HG03139 (cell line): ENCODE data around the gene CDH23.

Source experiments
- ATAC-seq: cut with Tn5 transposase; IDR thresholded peaks from one replicate; pipeline ENCODE4 v1.9.1; 2021; ENCODE audit not compliant: unreplicated experiment

Gene CDH23

DNA sequence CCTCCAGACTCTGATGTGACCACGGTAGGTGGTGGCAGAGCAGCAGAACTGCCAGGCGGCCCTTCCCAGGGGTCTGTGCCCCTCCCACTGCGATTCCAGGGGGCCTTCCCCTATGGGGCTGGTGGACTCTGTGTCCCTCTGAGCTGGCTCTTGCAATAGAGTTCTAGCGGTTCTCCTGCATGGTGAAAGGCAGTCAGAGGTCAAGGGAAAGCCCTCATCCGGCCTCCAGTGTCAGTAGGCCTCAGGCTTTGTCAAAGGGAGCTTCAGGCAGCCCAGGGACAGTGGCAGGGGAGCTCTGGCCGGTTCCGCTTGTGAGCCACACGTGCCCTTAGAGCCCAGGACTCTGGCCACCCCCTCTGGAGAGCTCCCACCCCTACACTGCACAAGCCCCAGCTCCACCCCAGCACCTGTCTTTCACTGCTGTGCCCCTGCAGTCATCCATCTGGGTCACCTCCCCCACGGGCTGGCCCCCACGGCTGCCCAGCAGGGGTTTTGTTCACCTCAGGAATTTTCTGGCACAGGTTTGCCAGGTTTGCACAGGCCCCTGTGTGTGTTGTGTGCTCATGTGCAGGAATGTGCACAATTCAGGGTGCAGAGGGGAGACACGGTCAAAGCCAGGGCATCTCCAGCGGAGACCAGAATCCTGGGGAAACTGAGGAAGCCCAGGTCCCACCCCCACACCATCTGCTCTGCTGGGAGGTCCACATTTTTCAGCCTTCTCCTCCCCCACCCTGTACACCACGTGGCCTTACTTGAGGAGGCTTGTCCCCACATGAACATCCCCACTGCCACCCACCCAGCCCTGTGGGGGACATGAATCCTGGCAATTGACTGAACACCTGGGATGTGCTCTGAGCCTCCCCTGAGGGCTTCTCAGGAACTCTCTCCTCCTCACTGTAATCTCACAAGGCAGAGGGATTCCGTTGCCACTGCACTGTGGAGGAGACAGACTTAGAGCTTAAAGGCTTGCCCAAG lies 299.1 kb downstream of the CDH23 start:
- ATAC-seq: no peak

DNA sequence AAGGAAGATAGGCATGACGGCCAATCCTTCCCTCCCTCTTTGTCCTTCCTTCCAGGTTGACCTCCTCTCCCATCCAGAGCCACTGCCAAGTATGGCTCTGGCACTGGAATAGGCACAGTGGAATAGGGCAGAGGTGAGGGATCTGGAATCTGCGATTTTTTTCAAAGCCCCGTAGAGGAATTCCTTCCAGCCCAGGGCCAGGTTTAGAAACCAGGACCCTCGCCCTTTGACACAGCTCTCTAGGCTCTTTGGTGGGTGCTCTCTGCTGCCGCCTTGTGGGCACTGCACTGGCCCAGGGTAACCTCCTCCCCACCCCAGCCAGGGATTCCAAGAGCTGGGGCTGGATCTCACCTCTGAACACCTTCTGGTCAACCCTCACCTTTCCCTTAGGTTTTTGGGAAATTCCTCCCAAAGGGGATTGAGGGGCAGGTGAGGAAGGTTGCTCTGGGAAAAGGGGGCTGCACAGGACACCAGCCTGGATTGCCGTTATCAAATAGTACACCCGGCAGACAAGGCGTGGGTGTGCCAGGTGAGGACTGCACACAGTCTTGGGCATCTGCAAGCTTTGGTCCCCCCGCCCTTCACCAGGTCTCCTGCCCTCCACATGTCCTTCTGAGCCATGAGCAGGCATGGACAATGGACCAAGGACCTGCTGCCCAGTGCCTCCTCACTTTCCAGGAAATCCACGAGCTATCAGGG lies 300.1 kb downstream of the CDH23 start:
- ATAC-seq: no peak

DNA sequence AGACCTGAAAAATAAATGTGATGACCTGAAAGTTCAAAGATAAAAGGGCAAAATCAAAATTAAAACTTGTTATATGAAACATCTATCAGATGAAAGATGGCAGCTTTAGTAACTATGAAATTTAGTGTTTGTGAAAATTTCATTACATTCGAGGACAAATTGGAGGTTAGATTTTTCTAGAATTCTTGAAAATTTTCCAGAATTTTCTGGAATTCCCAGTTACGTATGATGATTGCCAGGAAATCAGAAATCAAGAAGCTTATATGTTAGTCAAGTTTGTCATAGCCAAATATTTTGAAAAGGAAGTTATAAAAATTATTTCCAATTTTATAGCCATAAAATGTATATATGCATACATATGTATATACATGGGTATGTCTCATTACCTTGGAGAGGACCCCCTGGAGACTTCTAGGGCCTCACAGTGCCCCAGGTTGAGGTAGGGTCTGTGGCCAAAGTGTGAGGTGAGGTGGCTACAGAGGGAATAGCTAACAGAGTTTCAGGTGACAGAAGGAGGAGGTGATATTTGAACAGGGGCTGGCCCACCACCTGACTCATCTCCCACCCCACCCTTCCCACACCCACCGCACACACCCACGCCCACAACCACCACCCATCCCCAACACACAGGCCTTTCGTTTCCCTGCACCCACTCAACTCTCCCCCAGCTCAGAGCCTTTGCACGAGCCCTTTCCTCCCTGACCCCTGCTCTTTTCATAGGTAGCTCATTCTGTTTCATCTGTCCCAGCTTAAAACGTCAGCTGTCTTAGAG lies 301.4 kb downstream of the CDH23 start:
- ATAC-seq: no peak

DNA sequence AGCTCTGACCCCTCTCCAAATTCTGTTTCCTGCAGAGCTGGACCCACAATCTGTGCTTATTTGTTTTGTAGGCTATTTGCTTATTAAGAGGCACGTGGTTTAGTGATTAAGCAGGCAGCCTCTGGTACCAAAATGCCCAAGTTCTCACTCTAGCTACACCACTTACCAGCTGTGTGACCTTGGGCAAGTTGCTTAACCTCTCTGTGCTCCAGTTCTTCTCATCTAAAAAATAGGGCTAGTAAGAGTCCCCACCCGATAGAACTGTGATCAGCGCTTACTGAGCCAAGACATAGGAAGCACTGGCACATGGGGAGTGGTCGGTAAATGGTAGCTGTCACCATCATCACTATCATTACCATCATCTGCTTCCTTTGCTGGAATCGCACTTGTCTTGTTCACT lies 302.0 kb downstream of the CDH23 start:
- no peak for ATAC-seq

DNA sequence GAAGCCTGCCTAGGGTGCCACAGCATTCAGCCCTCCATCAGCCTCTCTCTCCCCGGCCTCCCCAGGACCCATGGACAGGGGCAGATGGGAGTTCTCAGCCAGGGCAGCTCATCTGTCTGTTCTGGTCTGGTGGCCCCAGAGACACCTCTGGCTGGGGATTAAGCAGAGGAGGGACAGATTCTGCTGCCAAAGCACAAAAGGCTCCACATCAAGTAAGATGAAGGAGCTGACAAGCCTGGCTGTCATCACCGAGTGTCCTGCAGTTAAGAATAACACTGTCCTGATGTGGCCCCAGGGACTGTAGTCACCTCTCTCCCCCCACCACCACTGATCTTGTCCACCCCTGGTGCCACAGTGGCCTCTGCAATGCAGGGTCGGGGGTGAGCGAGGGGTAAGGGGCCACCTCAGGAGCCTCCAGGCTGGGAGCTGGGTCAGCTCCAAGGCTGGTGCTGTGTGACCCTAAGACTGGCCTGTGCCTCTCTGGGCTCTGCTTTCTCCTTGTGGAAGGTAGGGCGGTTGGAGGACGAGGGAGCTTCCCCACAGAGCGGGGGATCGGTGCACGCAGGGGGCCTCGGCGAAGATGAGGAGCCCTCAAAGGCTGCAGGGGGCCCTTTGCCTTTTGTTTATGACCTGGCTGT lies 304.1 kb downstream of the CDH23 start:
- ATAC-seq: no peak

DNA sequence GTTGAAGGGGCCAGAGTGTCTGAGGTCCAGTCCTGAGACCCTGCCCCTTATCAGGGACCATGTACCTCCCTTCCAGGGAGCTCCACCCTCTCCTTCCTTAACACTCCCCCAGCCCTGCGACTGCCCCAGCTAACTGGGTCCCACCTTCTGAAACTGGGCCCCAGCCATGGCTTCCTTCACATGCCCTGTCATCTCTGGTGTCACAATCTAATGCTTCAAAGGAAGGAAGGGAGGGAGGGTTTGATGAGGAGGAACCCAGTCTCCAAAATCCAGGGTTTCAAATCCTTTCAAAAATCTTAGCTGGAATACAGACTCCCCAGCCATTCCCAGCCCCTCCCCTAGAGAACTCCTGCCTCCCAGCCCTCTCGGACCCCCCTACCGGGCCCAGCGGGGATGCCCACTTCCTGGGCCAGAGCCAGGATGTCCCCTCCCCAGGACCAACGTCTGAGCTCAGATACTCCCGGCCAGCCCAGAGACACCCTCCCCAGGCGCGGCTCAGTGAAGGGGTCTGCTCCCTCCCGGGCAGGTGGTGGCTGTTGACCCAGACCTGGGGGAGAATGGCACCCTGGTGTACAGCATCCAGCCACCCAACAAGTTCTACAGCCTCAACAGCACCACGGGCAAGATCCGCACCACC lies 304.9 kb downstream of the CDH23 start:
- no peak for ATAC-seq

DNA sequence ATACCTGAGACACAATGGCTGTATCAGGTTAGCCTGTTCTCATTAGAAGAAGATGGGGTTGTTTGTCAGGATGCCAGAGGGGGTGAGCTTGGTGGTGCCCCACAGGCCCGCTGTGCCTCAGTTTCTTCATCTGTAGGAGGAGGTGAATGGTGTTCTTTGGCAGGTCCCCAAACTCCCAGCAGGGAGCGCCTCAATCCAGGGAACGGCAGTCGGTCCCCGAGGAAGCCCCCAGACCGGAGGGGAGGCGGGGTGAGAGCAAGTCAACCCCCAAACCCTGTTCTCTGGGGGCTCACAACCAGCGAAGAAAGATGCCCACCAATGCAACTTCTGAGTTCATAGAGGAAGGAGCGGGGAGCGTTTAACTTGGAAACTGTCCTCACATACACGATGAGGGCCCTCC lies 306.9 kb downstream of the CDH23 start:
- ATAC-seq: no peak

DNA sequence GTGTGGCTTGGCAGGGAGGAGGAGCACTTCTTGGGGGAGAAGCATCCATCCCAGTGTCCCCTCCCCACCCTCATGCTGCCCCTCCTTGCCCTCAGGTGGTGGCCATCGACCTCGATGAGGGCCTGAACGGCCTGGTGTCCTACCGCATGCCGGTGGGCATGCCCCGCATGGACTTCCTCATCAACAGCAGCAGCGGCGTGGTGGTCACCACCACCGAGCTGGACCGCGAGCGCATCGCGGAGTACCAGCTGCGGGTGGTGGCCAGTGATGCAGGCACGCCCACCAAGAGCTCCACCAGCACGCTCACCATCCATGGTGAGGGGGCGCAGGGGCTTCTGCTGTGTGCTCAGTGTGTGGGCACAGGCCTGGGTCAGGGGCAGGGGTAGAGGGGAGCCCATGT lies 308.1 kb downstream of the CDH23 start:
- ATAC-seq: no peak

DNA sequence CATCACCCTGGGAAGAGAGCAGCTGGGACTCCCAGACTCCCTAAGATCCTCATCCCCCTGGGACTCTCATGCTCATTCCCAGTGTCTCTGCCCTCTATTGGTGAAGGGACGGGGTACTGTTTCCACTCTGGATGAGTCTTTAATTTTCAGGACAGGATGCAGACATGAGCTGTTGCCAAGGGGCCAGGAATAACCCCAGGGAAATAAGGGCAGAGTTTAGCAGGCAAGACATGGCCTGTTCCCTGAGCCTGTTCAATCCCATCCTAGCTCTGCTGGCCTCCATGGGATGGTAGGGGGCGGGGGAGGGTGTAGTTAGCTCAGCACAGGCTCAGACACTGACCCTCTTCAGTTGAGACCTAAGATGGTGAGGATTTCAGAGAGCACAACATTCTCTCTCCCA lies 308.9 kb downstream of the CDH23 start:
- ATAC-seq: no peak

DNA sequence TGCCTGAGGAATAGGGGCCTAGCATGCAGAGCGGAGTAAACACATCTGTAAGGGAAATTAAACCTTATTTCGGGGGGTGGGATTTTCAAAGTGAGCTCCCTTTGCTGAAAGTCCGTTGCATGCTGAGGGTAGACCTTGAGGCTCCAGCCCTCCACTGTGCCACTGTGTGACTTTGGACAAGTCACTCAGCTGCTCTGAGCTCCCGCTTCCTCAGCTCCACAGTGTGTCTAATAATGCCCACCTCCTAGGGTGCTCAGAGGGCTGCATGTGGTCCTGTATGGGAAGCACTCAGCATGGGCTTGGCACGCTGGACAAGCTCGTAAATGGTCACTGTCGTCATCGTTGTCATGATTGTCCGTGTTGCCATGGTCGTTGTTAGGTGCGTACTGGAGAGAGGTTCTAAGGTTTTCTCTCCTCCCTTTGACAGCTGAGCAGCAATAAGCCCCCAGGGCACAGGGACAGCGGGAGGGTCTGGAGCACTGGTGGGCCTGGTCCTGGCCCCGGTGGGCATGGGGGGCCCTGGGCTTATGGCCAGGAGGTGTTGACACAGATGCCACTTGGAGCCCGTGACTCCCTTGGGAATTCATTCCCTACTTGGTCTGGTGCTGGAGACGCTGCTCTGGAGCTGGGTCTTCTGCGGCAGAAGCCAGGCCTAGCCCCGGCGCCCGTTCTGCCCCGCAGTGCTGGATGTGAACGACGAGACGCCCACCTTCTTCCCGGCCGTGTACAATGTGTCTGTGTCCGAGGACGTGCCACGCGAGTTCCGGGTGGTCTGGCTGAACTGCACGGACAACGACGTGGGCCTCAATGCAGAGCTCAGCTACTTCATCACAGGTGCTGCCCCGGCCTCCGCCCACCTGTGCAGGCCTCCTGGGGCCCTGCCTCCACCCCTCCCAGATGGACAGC lies 309.7 kb downstream of the CDH23 start:
- no peak for ATAC-seq

DNA sequence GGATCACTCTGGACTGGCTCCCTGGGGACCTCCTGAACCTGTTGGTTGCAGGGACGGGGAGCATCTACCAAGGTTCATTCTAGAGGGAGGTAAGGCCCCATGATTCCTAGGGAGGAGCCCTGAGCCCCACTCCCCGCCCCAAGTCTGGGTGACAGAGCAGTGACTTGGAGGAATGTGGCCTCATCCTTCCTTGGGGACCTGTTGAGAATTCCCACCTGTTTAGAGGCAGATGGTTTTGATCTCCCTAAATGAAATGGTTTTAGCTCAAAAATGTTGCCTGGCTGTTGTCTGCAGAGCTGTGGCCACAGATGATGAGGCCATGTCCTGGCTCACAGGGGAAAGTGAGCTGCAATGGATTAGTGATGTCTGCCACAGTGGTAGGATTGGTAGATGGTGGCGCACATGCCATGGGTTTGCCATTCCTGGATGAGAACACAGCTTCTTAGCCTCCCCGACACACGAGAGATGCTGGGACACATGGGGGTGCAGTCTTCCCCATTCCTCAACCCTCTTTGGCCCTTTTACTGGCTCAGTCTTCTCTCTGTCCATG lies 310.6 kb downstream of the CDH23 start:
- ATAC-seq: no peak

DNA sequence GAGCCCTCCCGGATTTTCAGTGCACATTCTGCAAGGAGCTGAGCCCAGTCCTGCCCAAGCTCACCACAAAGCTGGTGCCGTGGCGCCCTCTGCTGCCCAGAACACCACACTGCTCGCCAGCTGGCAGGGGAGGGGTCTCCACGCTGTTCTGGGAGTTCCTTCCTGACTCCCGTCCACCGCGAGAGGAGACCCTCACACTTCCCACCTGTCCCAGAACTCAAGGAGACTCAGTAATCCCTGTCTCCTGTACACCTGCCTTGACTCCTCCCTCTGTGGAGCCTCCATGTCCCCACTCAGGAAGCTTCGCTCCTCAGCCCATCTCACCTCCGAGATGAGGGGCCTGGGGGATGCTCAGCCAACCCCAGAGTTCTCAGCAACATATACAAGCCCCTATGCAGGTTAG lies 311.6 kb downstream of the CDH23 start:
- no peak for ATAC-seq

DNA sequence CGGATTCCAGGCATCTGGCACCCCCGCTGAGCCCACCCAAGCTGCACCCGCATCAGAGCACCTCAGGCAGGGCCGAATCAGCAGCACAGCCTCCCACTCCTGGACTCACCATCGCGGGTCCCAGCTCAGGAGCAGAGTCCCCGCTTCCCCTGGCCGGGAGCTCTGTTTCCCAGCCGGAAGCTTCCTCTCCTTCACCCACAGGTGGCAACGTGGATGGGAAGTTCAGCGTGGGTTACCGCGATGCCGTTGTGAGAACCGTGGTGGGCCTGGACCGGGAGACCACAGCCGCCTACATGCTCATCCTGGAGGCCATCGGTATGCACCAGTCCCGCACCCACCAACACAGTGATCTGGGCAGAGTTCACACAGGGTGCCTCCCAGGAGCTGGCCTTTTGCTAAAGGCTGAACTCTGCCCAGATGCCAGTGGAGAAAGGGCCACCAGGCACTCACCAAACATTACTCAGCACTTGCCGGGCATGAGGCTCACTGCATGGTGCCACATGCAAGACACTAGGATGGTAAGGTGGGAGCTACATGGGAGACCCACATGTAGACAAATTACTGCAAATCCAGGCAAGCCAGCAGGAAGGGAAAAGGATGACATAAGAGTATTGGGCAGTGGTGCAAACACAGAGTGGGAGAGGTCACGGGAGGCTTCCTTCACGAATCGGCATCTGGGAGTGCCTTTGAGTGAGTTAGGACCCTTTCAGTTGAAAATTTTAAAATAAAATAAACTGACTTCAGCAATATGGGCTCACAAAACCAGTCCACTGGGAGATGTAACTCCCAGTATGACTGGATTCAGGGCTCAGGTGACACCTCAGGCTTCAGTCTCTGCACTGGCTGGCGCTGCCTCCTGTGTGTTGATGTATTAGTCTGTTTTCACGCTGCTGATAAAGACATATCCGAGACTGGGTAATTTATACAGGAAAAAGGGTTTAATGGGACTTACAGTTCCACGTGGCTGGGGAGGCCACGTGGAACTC lies 312.5 kb downstream of the CDH23 start:
- no peak for ATAC-seq

DNA sequence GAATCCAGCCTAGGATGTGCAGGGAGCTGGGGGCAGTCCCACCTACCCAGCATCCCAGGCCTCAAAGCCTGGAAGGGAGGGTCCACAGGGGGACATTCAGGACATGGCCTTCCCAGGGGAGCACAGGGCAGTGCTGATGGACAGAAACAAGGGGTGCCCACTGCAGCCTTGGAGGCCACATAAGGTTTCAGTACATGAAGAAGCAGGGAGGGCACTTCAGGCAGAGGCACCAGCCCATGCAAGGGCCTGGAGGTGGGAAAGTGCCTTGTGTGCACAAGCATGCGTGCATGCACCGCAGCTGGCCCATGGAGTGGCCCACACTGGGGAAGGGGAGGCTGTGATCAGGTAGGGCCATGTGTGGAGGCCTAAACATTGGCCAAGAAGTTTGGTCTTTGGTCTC lies 313.8 kb downstream of the CDH23 start:
- no peak for ATAC-seq

DNA sequence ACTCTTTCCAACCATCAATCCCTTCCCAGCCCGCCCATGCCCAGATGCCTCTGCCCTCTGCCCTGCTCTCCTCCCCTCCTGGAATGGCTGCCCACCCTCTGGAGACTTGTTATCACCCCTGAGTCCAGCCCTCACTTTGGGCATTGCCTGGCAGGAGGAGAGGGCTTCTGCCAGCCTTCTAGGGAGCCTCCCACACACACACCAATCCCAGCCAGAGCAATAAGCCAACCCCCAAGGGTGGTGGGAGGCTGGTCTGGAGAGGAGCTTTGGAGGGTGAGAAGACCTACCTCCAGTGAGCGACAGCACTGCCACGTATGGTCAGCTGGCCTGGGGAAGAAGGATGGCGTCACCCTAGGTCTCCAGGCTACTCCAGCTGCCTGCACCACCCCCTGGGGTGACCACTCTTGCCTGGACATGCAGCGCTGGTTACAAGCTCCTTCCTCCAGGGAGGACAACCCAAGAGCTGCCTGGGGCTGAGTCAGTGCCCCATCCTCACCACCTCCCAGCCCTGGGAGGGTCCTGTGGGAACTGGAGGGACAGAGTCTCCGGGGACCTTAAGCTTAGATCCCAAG lies 314.4 kb downstream of the CDH23 start:
- ATAC-seq: no peak

DNA sequence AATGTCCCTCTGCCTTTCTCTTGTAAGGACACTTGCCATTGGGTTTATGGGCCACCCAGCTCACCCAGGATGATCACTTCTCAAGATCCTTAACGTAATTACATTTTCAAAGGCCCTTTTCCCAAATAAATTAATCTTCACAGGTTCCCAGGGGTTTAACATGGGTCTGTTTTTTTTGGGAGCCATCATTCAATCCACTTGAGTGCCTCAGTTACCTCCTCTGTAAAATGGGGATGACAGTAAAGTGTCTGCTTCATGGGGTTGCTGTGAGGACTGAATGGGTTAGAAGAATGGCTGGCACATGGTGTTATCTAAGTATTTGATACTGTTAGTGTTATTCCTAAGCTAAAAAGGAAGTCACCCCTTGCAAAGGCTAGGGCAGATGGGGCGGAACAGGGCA lies 315.4 kb downstream of the CDH23 start:
- no peak for ATAC-seq

DNA sequence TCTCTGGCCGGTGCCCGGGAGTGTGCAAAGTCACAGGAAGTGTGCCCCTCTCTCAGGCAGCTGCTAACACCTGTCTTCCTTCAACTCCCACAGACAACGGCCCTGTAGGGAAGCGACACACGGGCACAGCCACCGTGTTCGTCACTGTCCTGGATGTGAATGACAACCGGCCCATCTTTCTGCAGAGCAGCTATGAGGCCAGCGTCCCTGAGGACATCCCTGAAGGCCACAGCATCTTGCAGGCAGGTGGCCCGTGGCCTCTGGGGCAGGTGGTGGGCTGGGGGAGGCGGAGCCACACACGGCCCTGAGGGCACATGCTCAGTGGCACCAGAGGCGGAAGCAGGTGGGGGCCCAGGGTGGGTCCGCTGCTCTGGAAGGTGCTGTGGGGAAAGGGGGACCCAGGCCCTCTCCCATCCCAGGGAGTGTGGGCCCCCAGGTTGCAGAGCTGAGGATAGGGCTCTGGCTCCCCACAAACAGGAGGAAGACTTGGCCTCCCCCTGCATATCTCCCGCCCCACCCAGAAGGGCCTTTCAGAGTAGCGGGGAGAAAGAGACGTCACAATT lies 315.9 kb downstream of the CDH23 start:
- no peak for ATAC-seq
